GM21515 (cell line): ENCODE results near the gene CANT1.
"Not testable (repeated sequence)": the region's sequence is repeated elsewhere in the genome, so short reads cannot be mapped to it uniquely, and the experiment has no call there.

Source experiments
- ATAC-seq: cut with Tn5 transposase; IDR thresholded peaks from one replicate; pipeline ENCODE4 v1.9.1; 2021; ENCODE audit not compliant: unreplicated experiment

The CANT1 gene

GRCh38 chr17:78962984-78963348, 46.6 kb downstream of the CANT1 start:
- ATAC-seq, result not testable (repeated sequence)

GRCh38 chr17:78962345-78962983, 47.1 kb downstream of the CANT1 start:
- ATAC-seq, result no peak

- no peak for ATAC-seq
These were observed 48.0 kb downstream of the CANT1 start for GRCh38 chr17:78961571-78961970.

GRCh38 chr17:78960928-78961327, 48.6 kb downstream of the CANT1 start:
- no peak for ATAC-seq

- ATAC-seq, result no peak
These were observed 49.8 kb downstream of the CANT1 start for GRCh38 chr17:78959803-78960202.

- ATAC-seq, result no peak
These were observed 50.9 kb downstream of the CANT1 start for GRCh38 chr17:78958641-78959127.

- ATAC-seq, result no peak
These were observed 52.4 kb downstream of the CANT1 start for GRCh38 chr17:78957128-78957527.

- no peak for ATAC-seq
These were observed 53.3 kb downstream of the CANT1 start for GRCh38 chr17:78956254-78956653.

GRCh38 chr17:78954684-78955083, 54.9 kb downstream of the CANT1 start:
- no peak for ATAC-seq

- no peak for ATAC-seq
These were observed 55.9 kb downstream of the CANT1 start for GRCh38 chr17:78953356-78954350.

- no peak for ATAC-seq
These were observed 56.9 kb downstream of the CANT1 start for GRCh38 chr17:78952706-78953105.

GRCh38 chr17:78951967-78952551, 57.5 kb downstream of the CANT1 start:
- ATAC-seq, result no peak

- no peak for ATAC-seq
These were observed 58.7 kb downstream of the CANT1 start for GRCh38 chr17:78950870-78951269.

GRCh38 chr17:78947235-78948149, 62.1 kb downstream of the CANT1 start:
- no peak for ATAC-seq

GRCh38 chr17:78946631-78947030, 62.9 kb downstream of the CANT1 start:
- ATAC-seq, result no peak

GRCh38 chr17:78946131-78946530, 63.4 kb downstream of the CANT1 start:
- ATAC-seq, result no peak

GRCh38 chr17:78945455-78945854, 64.1 kb downstream of the CANT1 start:
- ATAC-seq, result not testable (repeated sequence)

GRCh38 chr17:78944956-78945355, 64.6 kb downstream of the CANT1 start:
- ATAC-seq, result no peak

- no peak for ATAC-seq
These were observed 65.5 kb downstream of the CANT1 start for GRCh38 chr17:78944026-78944425.
